SK-N-SH treated with all-trans-retinoic acid at 6 μM for 48 hours (cell line): Measurements from ENCODE around the gene LOXL3.

Source experiments
- CSDC2 ChIP-seq: fragments of 250-450 bp; sonication (Bioruptor Pico); IDR thresholded peaks from 2 replicates; pipeline ENCODE4 v1.5.0; 2020; ENCODE audit warnings: mild to moderate bottlenecking, moderate library complexity
- CSRNP3 ChIP-seq: fragments of 250-450 bp; sonication (Bioruptor Pico); IDR thresholded peaks from 2 replicates; pipeline ENCODE4 v1.5.1; 2021; ENCODE audit warnings: mild to moderate bottlenecking, moderate library complexity
- ISL1 ChIP-seq: fragments of 250-450 bp; sonication (Bioruptor Pico); IDR thresholded peaks from 2 replicates; pipeline ENCODE4 v2.1.2; 2022; ENCODE audit warnings: mild to moderate bottlenecking, moderate library complexity
- OSR1 ChIP-seq: fragments of 250-450 bp; sonication (Bioruptor Pico); IDR thresholded peaks from 2 replicates; pipeline ENCODE4 v1.8.0; 2022; ENCODE audit warnings: moderate library complexity, mild to moderate bottlenecking, inconsistent platforms
- RARB ChIP-seq: fragments of 250-450 bp; sonication (Bioruptor Pico); IDR thresholded peaks from 2 replicates; pipeline ENCODE4 v1.8.0; 2021; ENCODE audit warnings: mild to moderate bottlenecking, moderate library complexity
- SNAI2 ChIP-seq: fragments of 250-450 bp; sonication (Bioruptor Pico); IDR thresholded peaks from 2 replicates; pipeline ENCODE4 v1.5.0; 2020; ENCODE audit warnings: mild to moderate bottlenecking, moderate library complexity
- TCF4 ChIP-seq: fragments of 250-450 bp; sonication (Bioruptor Pico); IDR thresholded peaks from 2 replicates; pipeline ENCODE4 v1.8.0; 2021; ENCODE audit warnings: mild to moderate bottlenecking, moderate library complexity, borderline replicate concordance
- ZFP3 ChIP-seq: fragments of 250-450 bp; sonication (Bioruptor Pico); IDR thresholded peaks from 2 replicates; pipeline ENCODE4 v1.5.0; 2020; ENCODE audit warnings: mild to moderate bottlenecking, moderate library complexity
- ZFP30 ChIP-seq: fragments of 450-650 bp; formaldehyde crosslinking; IDR thresholded peaks from 2 replicates; pipeline ENCODE4 v1.5.0; 2022; ENCODE audit warnings: mild to moderate bottlenecking, moderate library complexity
- TF ChIP-seq, protein P1 (sequence below): fragments of 250-450 bp; sonication (Bioruptor Pico); IDR thresholded peaks from 2 replicates; pipeline ENCODE4 v1.8.0; 2020; ENCODE audit warnings: mild to moderate bottlenecking, moderate library complexity, borderline replicate concordance
- TF ChIP-seq, protein P2 (sequence below): fragments of 250-450 bp; sonication (Bioruptor Pico); IDR thresholded peaks from 2 replicates; pipeline ENCODE4 v1.5.0; 2020; ENCODE audit warnings: mild to moderate bottlenecking, moderate library complexity
- TF ChIP-seq, protein P3 (sequence below): fragments of 250-450 bp; sonication (Bioruptor Pico); IDR thresholded peaks from 2 replicates; pipeline ENCODE4 v1.5.1; 2020; ENCODE audit warnings: low read depth, mild to moderate bottlenecking, moderate library complexity

GRCh38 chr2:74499940-74500577 lies 53.7 kb downstream of the LOXL3 start:
- TF ChIP-seq ZFP3 (CRISPR knock-in tag) (no peak), ZFP30 (no peak), TCF4 (CRISPR knock-in tag) (no peak), RARB (no peak), CSRNP3 (CRISPR knock-in tag) (no peak), OSR1 (no peak), SNAI2 (CRISPR knock-in tag) (no peak), CSDC2 (CRISPR knock-in tag) (no peak), ISL1 (no peak)
- TF ChIP-seq, protein P1, sequence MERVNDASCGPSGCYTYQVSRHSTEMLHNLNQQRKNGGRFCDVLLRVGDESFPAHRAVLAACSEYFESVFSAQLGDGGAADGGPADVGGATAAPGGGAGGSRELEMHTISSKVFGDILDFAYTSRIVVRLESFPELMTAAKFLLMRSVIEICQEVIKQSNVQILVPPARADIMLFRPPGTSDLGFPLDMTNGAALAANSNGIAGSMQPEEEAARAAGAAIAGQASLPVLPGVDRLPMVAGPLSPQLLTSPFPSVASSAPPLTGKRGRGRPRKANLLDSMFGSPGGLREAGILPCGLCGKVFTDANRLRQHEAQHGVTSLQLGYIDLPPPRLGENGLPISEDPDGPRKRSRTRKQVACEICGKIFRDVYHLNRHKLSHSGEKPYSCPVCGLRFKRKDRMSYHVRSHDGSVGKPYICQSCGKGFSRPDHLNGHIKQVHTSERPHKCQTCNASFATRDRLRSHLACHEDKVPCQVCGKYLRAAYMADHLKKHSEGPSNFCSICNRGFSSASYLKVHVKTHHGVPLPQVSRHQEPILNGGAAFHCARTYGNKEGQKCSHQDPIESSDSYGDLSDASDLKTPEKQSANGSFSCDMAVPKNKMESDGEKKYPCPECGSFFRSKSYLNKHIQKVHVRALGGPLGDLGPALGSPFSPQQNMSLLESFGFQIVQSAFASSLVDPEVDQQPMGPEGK, result no peak
- TF ChIP-seq, protein P2, sequence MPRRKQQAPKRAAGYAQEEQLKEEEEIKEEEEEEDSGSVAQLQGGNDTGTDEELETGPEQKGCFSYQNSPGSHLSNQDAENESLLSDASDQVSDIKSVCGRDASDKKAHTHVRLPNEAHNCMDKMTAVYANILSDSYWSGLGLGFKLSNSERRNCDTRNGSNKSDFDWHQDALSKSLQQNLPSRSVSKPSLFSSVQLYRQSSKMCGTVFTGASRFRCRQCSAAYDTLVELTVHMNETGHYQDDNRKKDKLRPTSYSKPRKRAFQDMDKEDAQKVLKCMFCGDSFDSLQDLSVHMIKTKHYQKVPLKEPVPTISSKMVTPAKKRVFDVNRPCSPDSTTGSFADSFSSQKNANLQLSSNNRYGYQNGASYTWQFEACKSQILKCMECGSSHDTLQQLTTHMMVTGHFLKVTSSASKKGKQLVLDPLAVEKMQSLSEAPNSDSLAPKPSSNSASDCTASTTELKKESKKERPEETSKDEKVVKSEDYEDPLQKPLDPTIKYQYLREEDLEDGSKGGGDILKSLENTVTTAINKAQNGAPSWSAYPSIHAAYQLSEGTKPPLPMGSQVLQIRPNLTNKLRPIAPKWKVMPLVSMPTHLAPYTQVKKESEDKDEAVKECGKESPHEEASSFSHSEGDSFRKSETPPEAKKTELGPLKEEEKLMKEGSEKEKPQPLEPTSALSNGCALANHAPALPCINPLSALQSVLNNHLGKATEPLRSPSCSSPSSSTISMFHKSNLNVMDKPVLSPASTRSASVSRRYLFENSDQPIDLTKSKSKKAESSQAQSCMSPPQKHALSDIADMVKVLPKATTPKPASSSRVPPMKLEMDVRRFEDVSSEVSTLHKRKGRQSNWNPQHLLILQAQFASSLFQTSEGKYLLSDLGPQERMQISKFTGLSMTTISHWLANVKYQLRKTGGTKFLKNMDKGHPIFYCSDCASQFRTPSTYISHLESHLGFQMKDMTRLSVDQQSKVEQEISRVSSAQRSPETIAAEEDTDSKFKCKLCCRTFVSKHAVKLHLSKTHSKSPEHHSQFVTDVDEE (CRISPR knock-in tag), result no peak
- TF ChIP-seq, protein P3, sequence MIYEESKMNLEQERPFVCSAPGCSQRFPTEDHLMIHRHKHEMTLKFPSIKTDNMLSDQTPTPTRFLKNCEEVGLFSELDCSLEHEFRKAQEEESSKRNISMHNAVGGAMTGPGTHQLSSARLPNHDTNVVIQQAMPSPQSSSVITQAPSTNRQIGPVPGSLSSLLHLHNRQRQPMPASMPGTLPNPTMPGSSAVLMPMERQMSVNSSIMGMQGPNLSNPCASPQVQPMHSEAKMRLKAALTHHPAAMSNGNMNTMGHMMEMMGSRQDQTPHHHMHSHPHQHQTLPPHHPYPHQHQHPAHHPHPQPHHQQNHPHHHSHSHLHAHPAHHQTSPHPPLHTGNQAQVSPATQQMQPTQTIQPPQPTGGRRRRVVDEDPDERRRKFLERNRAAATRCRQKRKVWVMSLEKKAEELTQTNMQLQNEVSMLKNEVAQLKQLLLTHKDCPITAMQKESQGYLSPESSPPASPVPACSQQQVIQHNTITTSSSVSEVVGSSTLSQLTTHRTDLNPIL, result no peak
